GM19455 (cell line): ENCODE data around the gene ALDH3B2.
"Not testable (repeated sequence)": the region's sequence is repeated elsewhere in the genome, so short reads cannot be mapped to it uniquely, and the experiment has no call there.

Source experiments
- ATAC-seq: cut with Tn5 transposase; IDR thresholded peaks from one replicate; pipeline ENCODE4 v1.9.1; 2021; ENCODE audit not compliant: unreplicated experiment

Gene ALDH3B2

GRCh38 chr11:67687986-67688385 lies 13.6 kb upstream of the ALDH3B2 start:
- ATAC-seq: no peak

GRCh38 chr11:67685641-67686332 lies 11.4 kb upstream of the ALDH3B2 start:
- ATAC-seq: not testable (repeated sequence)

- not testable (repeated sequence) for ATAC-seq
Observed at GRCh38 chr11:67682126-67683034, 8.0 kb upstream of the ALDH3B2 start.

GRCh38 chr11:67680696-67681470 lies 6.5 kb upstream of the ALDH3B2 start:
- no peak for ATAC-seq

GRCh38 chr11:67675058-67675747 lies 780 bp upstream of the ALDH3B2 start:
- no peak for ATAC-seq

- no peak for ATAC-seq
Observed at GRCh38 chr11:67673902-67674301, 521 bp downstream of the ALDH3B2 start.

GRCh38 chr11:67673358-67673757 lies 1.1 kb downstream of the ALDH3B2 start:
- no peak for ATAC-seq

- ATAC-seq: no peak
Observed at GRCh38 chr11:67671211-67671520, 3.3 kb downstream of the ALDH3B2 start.

GRCh38 chr11:67670316-67671210 lies 3.9 kb downstream of the ALDH3B2 start:
- no peak for ATAC-seq

GRCh38 chr11:67668192-67668551 lies 6.3 kb downstream of the ALDH3B2 start:
- ATAC-seq: no peak

GRCh38 chr11:67667490-67668191 lies 6.8 kb downstream of the ALDH3B2 start:
- no peak for ATAC-seq

GRCh38 chr11:67666676-67667489 lies 7.5 kb downstream of the ALDH3B2 start:
- ATAC-seq: no peak

GRCh38 chr11:67666303-67666645 lies 8.1 kb downstream of the ALDH3B2 start:
- no peak for ATAC-seq

GRCh38 chr11:67665541-67666302 lies 8.7 kb downstream of the ALDH3B2 start:
- no peak for ATAC-seq

- no peak for ATAC-seq
Observed at GRCh38 chr11:67664696-67665540, 9.5 kb downstream of the ALDH3B2 start.

- no peak for ATAC-seq
Observed at GRCh38 chr11:67664213-67664585, 10.2 kb downstream of the ALDH3B2 start.

- no peak for ATAC-seq
Observed at GRCh38 chr11:67663532-67664212, 10.8 kb downstream of the ALDH3B2 start.
